Mucosa of descending colon (tissue), 3 donors: ENCODE data around the gene FBXO34. TPM values are rescaled to one million over a fixed set of nuclear protein-coding genes. Genes with fewer than 3 reads are reported as not detected.

Experiments used
- ATAC-seq: fragments of 200-7000 bp; cut with Tn5 transposase; one replicate; pipeline ENCODE4 v1.9.1; 2020; ENCODE audit warnings: mild to moderate bottlenecking, moderate library complexity
- DNase-seq, 3 donors: peaks; one replicate each; pipeline ENCODE4 v3.0.0-alpha.2; 2020
- H3K36me3 ChIP-seq: fragments of 200-600 bp; one replicate; pipeline ENCODE4 v1.8.0; 2021; ENCODE audit warnings: low read depth, mild to moderate bottlenecking
- H3K4me1 ChIP-seq: fragments of 200-600 bp; one replicate; pipeline ENCODE4 v1.8.0; 2021; ENCODE audit warnings: low read depth, mild to moderate bottlenecking
- H3K4me3 ChIP-seq: fragments of 200-600 bp; one replicate; pipeline ENCODE4 v1.8.0; 2021; ENCODE audit warnings: mild to moderate bottlenecking
- H3K9me3 ChIP-seq: fragments of 200-600 bp; one replicate; pipeline ENCODE4 v1.8.0; 2021; ENCODE audit warnings: mild to moderate bottlenecking
- CTCF ChIP-seq: fragments of 200-600 bp; IDR thresholded peaks from one replicate; pipeline ENCODE4 v1.8.0; 2022; ENCODE audit warnings: antibody characterized with exemption, mild to moderate bottlenecking
- intact Hi-C, 2 donors: fragments of 100-400 bp; cut with DNase I in 1 of 2; cut with micrococcal nuclease in 1 of 2; formaldehyde crosslinking; loops; one replicate each; pipeline versions ENCODE4 v1.11.0 to v1.11.1; 2022; cut with DNase I, micrococcal nuclease
- long read RNA-seq, 2 donors: library from polyadenylated mRNA; unstranded; transcript quantifications; one replicate each; pipeline ENCODE4 v2.0.0, GENCODE V29; 2019 to 2021
- total RNA-seq, 3 donors: library from RNA; stranded (reverse); fragmentation: NEBNext Ultra II Directional in 2 of 3; extraction: Animal tissue kit (Norgen Biotek cat#: 25700) in 2 of 3; gene quantifications; one replicate each; pipeline versions ENCODE4 v1.2.1 to v1.2.4, GENCODE V29; 2021 to 2023
- donor health status: DM: no; HTN: no; CAD: no; lungs with moderate emphysema.
- donor health status: DM: no; HTN: no; CAD: no.
- donor health status: DM: no; HTN: yes; CAD: no.

The FBXO34 gene
- total RNA-seq, result 10 to 100 TPM; 42.2 to 76.9 (median 59.1) TPM
- long read RNA-seq, donor 1, transcript FBXO34-201 (2 exons, 3,464 nt), result major isoform, 68 of 82 reads
- long read RNA-seq, donor 1, partial matches to known transcripts, result 6 of 82 reads
- long read RNA-seq, donor 1, other reads (novel, unspliced or antisense), result 8 of 82 reads
- long read RNA-seq, donor 2, transcript FBXO34-201 (2 exons, 3,464 nt), result major isoform, 32 of 38 reads
- long read RNA-seq, donor 2, partial matches to known transcripts, result 3 of 38 reads
- long read RNA-seq, donor 2, other reads (novel, unspliced or antisense), result 2 of 38 reads

- no peaks in the 10 kb centered on the region for H3K36me3 ChIP-seq
- H3K9me3 ChIP-seq, result no peaks in the 10 kb centered on the region
- peaks cover 18% of the 10 kb centered on the region for H3K4me1 ChIP-seq
- intact Hi-C loops, result loop anchor here in 1 of 2 donors (10.0 kb wide), 1 partner anchor 84 kb away; no protein-coding TSS in a partner anchor
- peak; percentile 97 for ATAC-seq
- peak; percentile 99 for TF ChIP-seq CTCF
- DNase-seq, result peak; percentile 98 to 100 (median 100)
- peak within 1 kb of the TSS; percentile 89 for H3K4me3 ChIP-seq
Measured at GRCh38 chr14:55270832-55271571, at the start of gene FBXO34. FBXO34 (plus strand) TSS chr14:55271421; CDS start chr14:55350391, 78,970 bp downstream.

GRCh38 chr14:55221968-55222367 lies 49.3 kb upstream of the FBXO34 start:
- Histone ChIP-seq H3K4me1 (no peaks in the 10 kb centered on the region), H3K9me3 (peaks cover 4% of the 10 kb centered on the region), H3K4me3 (no peak overlapping the region), H3K36me3 (no peaks in the 10 kb centered on the region)
- no peak for TF ChIP-seq CTCF
- DNase-seq (no peak), ATAC-seq (no peak)
- intact Hi-C loops, result no loop called here

- no peak for TF ChIP-seq CTCF
- intact Hi-C loops, result no loop called here
- ATAC-seq, result no peak
- DNase-seq, result no peak
- H3K9me3 ChIP-seq, result peaks cover 4% of the 10 kb centered on the region
- no peak overlapping the region for H3K4me3 ChIP-seq
- H3K4me1 ChIP-seq, result no peaks in the 10 kb centered on the region
- H3K36me3 ChIP-seq, result no peaks in the 10 kb centered on the region
Measured at GRCh38 chr14:55223364-55223763, 47.9 kb upstream of the FBXO34 start.

- peaks cover 4% of the 10 kb centered on the region for H3K9me3 ChIP-seq
- no peaks in the 10 kb centered on the region for H3K36me3 ChIP-seq
- intact Hi-C loops, result no loop called here
- ATAC-seq (no peak), DNase-seq (no peak)
- no peak overlapping the region for H3K4me3 ChIP-seq
- TF ChIP-seq CTCF, result no peak
- no peaks in the 10 kb centered on the region for H3K4me1 ChIP-seq
Measured at GRCh38 chr14:55228261-55228660, 43.0 kb upstream of the FBXO34 start.

- Histone ChIP-seq H3K4me1 (no peaks in the 10 kb centered on the region), H3K9me3 (no peaks in the 10 kb centered on the region), H3K4me3 (no peak overlapping the region), H3K36me3 (no peaks in the 10 kb centered on the region)
- intact Hi-C loops, result no loop called here
- ATAC-seq (no peak), DNase-seq (no peak)
- TF ChIP-seq CTCF, result no peak
Measured at GRCh38 chr14:55233591-55233990, 37.6 kb upstream of the FBXO34 start.
